Measurements from ENCODE around the gene MEGF6.
A peak's percentile ranks its signal among the peaks of the same experiment; 100 is the strongest.

The MEGF6 gene

GRCh38 chr1:3611170-3612019 lies at the start of gene MEGF6:
TSS of gene MEGF6 (minus strand) at chr1:3611508. CDS start at chr1:3611268, 240 bp downstream.
- DNase-seq: peak; percentile 87

DNA sequence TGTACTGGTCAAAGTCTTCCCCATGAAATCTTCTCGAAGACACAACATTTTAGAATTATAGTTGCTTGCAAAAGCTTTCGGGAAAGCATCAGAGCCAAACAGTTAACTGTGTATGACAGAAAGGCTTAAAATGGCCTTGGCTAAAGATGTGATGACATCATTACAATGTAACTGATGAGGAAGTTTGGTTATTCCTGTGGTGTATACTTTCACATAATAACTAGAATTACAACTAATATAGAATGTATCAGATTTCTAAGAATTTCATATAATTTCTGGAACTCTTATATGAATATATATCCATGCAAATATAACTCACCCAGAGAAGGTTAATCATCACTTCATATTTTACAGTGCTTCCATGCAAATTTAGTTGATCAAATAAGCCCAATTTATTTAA lies 49.4 kb upstream of the MEGF6 start:
- DNase-seq: no peak

DNA sequence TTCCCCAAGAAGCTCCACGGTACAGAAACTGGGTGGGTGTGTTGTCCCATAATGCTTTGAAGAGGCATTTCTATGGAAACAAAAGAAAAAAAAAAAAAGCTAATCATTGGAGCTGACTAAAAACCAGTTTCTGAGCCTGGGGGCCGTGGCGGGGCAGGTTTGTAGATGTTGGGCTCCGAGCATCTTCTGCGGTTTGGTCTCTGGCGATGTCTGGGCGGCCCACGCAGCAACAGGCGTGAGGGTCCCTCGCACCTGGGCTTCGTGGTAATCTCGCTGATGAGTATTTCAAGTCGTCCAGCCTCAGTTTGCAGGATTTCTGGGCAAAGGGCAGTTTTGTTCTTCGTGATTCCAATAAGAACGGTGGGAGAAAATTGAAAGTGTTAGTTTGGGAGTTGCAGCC lies 47.8 kb upstream of the MEGF6 start:
- DNase-seq: no peak

DNA sequence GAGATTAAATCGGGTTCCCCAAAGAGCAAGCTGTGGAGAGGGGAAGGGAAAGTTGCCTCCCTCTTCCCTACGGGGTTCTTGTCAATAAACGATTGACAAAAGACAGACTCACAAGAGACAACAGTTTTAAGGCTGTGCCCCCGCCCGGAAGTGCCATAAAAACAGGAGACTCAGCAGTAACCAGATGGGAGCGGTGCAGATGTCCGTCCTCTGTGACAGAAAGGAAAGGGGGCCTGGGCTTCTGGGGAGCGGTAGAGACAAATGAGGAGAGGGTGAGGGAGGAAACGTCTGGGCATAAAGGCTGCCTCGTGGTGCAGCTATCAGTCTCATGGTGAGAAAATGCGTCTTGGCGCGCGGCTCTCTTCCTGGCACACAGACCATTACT lies 46.9 kb upstream of the MEGF6 start:
- peak; percentile 2 for DNase-seq

GRCh38 chr1:3657578-3658230 lies 46.4 kb upstream of the MEGF6 start:
- no peak for DNase-seq

- no peak for DNase-seq
Observed at GRCh38 chr1:3657096-3657475, 45.8 kb upstream of the MEGF6 start.

- peak; percentile 2 for DNase-seq
Observed at GRCh38 chr1:3656450-3657095, 45.3 kb upstream of the MEGF6 start.

DNA sequence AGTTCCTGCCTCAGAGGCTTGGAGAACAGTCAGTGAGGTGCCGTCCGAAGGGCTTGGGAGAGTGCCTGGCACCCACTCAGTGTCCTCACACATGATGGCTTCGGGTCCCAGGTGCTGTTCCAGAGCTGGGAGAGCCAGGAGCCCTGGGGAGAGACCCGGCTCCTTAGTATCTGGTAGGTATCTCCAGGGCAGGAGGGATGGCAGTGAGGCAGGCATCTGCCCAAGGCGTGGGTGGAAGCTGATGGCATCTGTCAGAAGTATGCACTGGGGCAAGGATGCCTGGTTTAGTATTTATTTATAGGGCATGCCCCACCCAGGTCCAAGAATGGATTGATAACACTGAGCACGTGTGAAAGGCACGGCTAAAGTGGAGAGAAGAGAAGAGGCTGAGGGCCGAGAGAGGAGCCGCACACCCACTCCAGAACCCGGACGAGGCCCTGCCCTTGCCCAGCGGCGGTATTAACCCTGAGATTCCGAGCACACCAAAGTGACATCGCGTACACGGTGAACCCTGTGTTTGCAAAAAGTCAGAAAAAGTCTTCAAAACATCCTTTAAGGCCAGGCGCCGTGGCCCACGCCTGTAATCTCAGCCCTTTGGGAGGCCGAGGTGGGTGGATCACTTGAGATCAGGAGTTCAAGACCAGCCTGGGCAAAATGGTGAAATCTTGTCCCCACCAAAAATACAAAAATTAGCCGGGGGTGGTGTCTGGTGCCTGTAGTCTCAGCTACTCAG lies 43.4 kb upstream of the MEGF6 start:
- peak; percentile 13 for DNase-seq

- DNase-seq: no peak
Observed at GRCh38 chr1:3653286-3653618, 41.9 kb upstream of the MEGF6 start.

DNA sequence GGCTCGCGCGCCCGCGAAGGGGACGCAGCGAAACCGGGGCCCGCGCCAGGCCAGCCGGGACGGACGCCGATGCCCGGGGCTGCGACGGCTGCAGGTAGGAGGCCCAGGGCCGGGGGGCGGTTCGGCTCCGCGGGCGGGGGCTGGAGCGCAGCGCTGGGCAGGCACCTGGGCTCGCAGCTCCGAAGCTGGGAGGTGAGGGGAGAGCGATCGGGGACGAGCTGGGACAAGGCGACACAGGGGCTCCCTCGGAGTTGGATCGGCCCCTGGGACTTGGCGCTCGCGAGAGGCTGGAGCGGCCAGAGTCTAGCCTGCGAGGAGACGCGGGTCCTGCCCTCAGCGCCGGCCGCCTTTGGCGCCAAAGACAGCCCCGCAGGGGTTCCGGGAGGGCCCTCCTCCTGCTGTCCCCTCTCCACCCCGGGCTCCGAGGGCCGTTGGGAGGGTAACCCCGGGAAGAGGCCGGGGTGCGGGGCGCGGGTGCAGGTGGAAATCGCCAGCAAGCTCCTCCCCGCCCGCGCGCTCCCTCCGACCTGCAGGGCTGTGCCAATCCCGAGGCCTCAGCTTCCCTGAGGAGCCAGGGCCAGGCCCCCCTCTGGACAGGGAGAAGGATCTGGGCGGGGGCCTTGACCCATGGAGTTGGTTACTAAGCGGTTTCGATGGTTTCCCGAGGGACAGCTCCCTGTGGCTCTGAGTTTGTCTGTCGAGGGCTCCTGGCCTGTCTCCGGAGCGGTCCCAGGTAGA lies 41.4 kb upstream of the MEGF6 start:
- no peak for DNase-seq

- peak; percentile 53 for DNase-seq
Observed at GRCh38 chr1:3651930-3652547, 40.7 kb upstream of the MEGF6 start, which contains the start of gene TP73. TSS of gene TP73 (plus strand) at chr1:3652516. CDS start at chr1:3682366, 29,850 bp downstream.

DNA sequence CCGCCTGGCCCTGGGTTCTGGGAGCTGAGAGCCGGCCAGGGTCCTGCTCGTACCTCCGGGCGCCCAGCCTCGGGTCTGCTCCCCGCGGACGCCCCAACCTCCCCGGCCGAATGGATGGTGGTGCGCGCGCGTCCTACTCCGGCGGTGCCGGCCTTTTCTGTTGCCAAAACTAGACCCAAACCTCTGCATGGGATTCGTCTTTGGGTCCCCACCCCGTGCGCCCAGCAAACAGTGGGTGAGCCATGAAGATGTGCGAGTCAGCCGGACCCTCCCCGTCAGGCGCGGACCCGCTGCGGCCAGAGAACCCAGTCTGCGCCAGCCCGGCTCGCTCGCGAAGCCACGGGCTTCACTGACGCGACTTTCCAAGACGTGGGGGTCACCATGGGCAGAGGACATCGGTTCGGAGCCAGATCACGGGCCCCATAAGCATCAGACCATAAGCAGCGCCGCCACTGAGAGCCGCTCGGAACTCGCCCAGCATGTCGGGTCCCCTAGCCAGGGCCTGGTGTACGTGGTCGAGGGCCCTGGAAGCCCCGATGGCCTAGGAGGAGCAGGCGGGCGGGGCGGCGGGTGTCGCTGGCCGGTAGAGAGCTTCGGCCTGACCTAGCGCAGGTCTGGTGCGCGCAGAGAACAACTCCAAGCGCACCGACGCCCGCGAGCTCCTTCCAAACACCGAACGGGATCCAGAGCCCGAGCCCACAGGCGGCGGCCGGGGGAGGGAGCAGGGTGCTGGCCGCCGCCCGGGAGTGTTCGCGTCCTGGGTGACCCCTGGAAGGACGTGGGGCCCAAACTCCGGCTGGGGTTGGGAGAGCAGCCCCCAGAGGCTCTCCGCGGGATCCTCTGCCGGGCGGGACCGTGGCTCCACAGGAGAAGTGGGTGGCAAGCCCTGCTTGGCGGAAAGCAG lies 40.0 kb upstream of the MEGF6 start:
- DNase-seq: no peak

DNA sequence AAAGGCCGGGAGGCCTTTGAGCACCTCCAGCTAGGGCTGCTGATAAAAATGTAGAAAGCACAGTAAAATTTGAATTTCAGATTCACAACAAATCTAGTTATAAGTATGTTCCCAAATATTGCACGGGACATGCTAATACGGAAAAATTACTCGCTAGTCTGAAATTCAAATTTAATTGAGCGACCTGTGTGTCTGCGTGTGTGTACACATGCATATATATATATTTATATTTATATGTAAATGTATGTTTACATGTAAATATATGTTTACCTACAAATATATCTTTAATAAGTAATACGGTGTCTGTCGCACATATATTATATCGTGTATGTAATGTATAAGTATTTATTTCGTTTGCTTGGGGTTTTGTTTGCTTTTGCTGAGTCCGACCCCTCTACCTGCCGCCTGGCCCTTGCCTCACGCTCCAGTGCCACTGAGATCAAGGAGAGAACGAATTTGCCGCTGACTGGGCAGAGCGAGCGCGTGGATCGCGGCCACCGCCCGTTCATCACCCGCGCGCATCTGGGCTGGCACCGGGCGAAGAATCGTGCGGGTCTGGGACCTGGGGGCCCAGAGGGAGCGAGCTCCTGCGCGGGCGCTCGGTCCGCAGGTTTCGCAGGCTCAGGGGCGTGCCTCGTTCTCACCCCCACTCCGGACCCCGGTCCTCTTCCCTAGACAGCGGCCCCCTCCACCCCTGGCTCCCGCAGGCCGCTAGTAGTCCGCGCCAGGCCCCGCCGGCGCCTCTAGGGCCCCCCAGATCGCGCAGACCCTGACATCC lies 39.1 kb upstream of the MEGF6 start:
- no peak for DNase-seq

DNA sequence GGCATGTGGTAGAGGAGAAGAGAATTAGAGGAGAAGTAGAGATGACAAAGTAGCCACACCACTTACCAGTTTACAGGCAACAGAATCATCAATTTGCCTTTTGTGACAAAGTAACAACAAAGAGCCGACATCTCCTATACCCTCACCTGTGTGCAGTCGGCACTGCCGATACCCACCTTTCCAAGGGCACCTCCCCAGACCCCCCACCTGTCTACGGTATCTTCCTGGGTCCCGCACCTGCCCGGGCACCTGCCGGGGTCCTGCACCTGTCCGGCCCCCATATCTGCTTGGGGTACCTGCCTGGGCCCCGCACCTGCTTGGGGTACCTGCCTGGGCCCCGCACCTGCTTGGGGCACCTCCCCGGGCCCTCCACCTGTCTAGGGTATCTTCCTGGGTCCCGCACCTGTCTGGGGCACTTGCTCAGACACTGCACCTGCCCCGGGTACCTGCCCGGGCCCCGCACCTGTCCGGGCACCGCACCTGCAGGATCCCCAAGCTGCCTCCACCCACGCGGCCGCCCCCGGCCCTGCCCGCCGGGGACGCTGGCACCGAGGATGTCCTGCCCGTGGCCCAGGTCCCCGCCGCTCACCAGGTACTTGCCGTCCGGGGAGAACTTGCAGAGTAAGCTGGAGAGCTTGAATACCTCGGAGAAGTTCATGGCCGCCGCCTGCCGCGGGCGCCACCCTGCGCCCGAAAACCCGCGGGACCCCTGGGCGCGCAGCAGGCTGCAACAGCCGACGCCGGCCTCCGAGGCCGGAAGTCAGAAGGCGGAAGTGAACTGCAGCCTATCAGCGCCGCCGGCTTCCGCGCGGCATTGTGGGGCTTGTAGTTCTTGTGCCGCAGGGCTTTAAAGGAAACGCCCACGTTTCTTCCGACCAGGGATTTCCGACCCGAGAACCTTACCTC lies 38.3 kb upstream of the MEGF6 start, which contains the start of gene WRAP73:
TSS of gene WRAP73 (minus strand) at position 762 of the 906 bp plus-strand sequence. CDS start at position 658, 104 bp downstream.
- peak; percentile 90 for DNase-seq

GRCh38 chr1:3646596-3646995 lies 35.3 kb upstream of the MEGF6 start:
- no peak for DNase-seq

DNA sequence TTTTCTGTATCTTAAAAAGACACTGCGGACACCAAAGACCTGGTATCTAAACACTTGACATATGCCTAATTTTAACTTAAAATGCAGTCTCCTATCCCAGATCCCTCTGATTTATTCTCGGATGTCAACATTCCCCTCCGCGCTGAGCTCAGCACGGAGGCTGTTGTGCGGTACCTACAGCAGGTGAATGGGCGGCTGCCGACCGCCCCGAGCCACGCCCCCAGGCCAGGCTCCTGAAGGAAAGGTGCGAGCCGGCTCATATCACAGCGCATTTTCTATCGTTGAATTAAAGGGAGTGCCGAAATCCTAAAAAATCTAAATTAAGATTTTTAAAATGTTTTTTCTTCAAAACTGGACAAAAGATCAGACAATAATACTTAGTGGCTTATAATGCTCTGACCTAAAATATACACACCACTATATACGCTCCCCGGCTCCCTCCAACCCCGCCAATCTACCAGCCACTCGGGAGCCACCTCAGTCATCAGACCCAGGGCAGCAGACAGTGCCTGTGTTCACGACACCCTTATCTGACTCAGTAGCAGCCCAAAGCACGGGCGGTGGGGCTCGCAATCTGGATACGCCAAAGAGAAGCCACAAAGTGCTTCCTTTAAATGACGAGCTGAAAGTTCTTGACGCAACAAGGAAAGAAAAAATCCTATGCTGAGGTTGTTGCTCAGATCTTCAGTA lies 34.5 kb upstream of the MEGF6 start:
- no peak for DNase-seq

GRCh38 chr1:3645247-3645646 lies 33.9 kb upstream of the MEGF6 start:
- no peak for DNase-seq

- no peak for DNase-seq
Observed at GRCh38 chr1:3644273-3644672, 33.0 kb upstream of the MEGF6 start.

Measured in right forelimb (tissue), 1 donor.